SK-N-SH (cell line): Measurements from ENCODE around the gene RITA1. TPM values are rescaled to one million over a fixed set of nuclear protein-coding genes. Genes with fewer than 3 reads are reported as not detected.

Experiments used
- CTCF ChIA-PET: fragments of 300-600, 350-600 bp; formaldehyde crosslinking; extraction: SDS; loops from one replicate; lab custom pipeline; 2021; lab: Yijun Ruan, JAX
- POLR2A ChIA-PET: fragments of 350-600 bp; sonication (Branson Sonifier 250); formaldehyde crosslinking; extraction: SDS; loops from one replicate; lab custom pipeline; 2020; ENCODE audit warnings: antibody characterized with exemption, inconsistent platforms; lab: Yijun Ruan, JAX
- DNase-seq: peaks from one replicate; pipeline ENCODE4 v3.0.0; 2012
- H2AFZ ChIP-seq: fragments of 200-600 bp; sonication (generic); 2 replicates; pipeline ENCODE4 v1.8.1; 2016; ENCODE audit warnings: antibody characterized with exemption, mild to moderate bottlenecking, low read depth
- H3F3A ChIP-seq: fragments of 200-600 bp; sonication (generic); replicated peaks from 2 replicates; pipeline ENCODE3; 2016; ENCODE audit warnings: antibody characterized with exemption, mild to moderate bottlenecking; ENCODE audit not compliant: insufficient read depth
- H3K27ac ChIP-seq, 2 experiments: fragments of 200-500 bp in 1 of 2; fragments of 200-600 bp in 1 of 2; sonication (Bioruptor generic) in 1 of 2; sonication (generic), shearing (Covaris generic) in 1 of 2; 2 replicates each; pipeline versions ENCODE4 v1.5.1 to v1.6.1; 2014 to 2016; ENCODE audit warnings: low read depth in 2 of 2, inconsistent platforms in 1 of 2, low read length in 1 of 2, mild to moderate bottlenecking in 1 of 2, mixed read lengths in 1 of 2
- H3K27me3 ChIP-seq: fragments of 200-600 bp; sonication (generic), shearing (Covaris generic); 2 replicates; pipeline ENCODE4 v1.6.1; 2016; ENCODE audit warnings: mixed run types; ENCODE audit not compliant: insufficient read depth
- H3K36me3 ChIP-seq, 2 experiments: fragments of 200-500 bp in 1 of 2; fragments of 200-600 bp in 1 of 2; sonication (Bioruptor generic) in 1 of 2; sonication (generic) in 1 of 2; replicated peaks in 1 of 2; 2 replicates each; pipeline versions ENCODE3 to v1.5.1; 2014 to 2016; ENCODE audit warnings: low read length in 1 of 2, mild to moderate bottlenecking in 1 of 2; ENCODE audit not compliant: insufficient read depth in 2 of 2, control insufficient read depth in 1 of 2
- H3K4me1 ChIP-seq, 2 experiments: fragments of 200-500 bp in 1 of 2; fragments of 200-600 bp in 1 of 2; sonication (Bioruptor generic) in 1 of 2; sonication (generic), shearing (Covaris generic) in 1 of 2; 2 replicates each; pipeline versions ENCODE4 v1.5.1 to v1.6.1; 2014 to 2016; ENCODE audit warnings: low read depth in 1 of 2, low read length in 1 of 2, mixed run types in 1 of 2; ENCODE audit not compliant: insufficient read depth in 2 of 2, control insufficient read depth in 1 of 2
- H3K4me2 ChIP-seq: fragments of 200-600 bp; sonication (generic), shearing (Covaris generic); 2 replicates; pipeline ENCODE4 v1.6.1; 2017; ENCODE audit warnings: mixed run types
- H3K4me3 ChIP-seq, 2 experiments: fragments of 200-500 bp in 1 of 2; fragments of 200-600 bp in 1 of 2; sonication (Bioruptor generic) in 1 of 2; sonication (generic), shearing (Covaris generic) in 1 of 2; 2 replicates each; pipeline versions ENCODE4 v1.5.1 to v1.8.1; 2014 to 2016; ENCODE audit warnings: low read depth in 2 of 2, inconsistent platforms in 1 of 2, low read length in 1 of 2, mild to moderate bottlenecking in 1 of 2, mixed read lengths in 1 of 2, moderate library complexity in 1 of 2
- H3K79me2 ChIP-seq: fragments of 200-600 bp; sonication (generic); 2 replicates; pipeline ENCODE4 v1.8.1; 2017; ENCODE audit warnings: mild to moderate bottlenecking; ENCODE audit not compliant: insufficient read depth
- H3K9ac ChIP-seq: fragments of 200-600 bp; sonication (generic); 2 replicates; pipeline ENCODE4 v1.6.1; 2017; ENCODE audit warnings: mixed run types
- H3K9me2 ChIP-seq: fragments of 200-600 bp; sonication (generic); 2 replicates; pipeline ENCODE4 v1.6.1; 2017; ENCODE audit warnings: mixed run types
- H3K9me3 ChIP-seq: fragments of 200-600 bp; sonication (generic); 2 replicates; pipeline ENCODE4 v1.6.1; 2017; ENCODE audit warnings: mixed run types, mild to moderate bottlenecking, moderate library complexity
- H4K20me1 ChIP-seq: fragments of 200-600 bp; sonication (generic); 2 replicates; pipeline ENCODE4 v1.6.1; 2017; ENCODE audit warnings: mild to moderate bottlenecking, mixed run types; ENCODE audit not compliant: insufficient read depth
- ELF1 ChIP-seq: IDR thresholded peaks from 2 replicates; pipeline ENCODE4 v1.4.0; 2012
- GABPA ChIP-seq: IDR thresholded peaks from 2 replicates; pipeline ENCODE4 v1.4.0; 2012; ENCODE audit warnings: low read depth, mild to moderate bottlenecking
- GATA2 ChIP-seq: sonication (generic); formaldehyde crosslinking; IDR thresholded peaks from 2 replicates; pipeline ENCODE4 v1.5.0; 2020; ENCODE audit warnings: mild to moderate bottlenecking, missing genetic modification reagents
- IRF3 ChIP-seq: fragments of 150-350 bp; IDR thresholded peaks from 2 replicates; pipeline ENCODE4 v1.6.1; 2016; ENCODE audit warnings: mild to moderate bottlenecking, low read depth, low read length
- NRF1 ChIP-seq: IDR thresholded peaks from 2 replicates; pipeline ENCODE4 v1.6.1; 2012; ENCODE audit warnings: low read depth, mild to moderate bottlenecking, low read length
- POLR2AphosphoS5 ChIP-seq: IDR thresholded peaks from 2 replicates; pipeline ENCODE4 v1.6.1; 2012; ENCODE audit warnings: low read depth, low read length
- RFX5 ChIP-seq: IDR thresholded peaks from 2 replicates; pipeline ENCODE4 v1.6.1; 2012; ENCODE audit warnings: mild to moderate bottlenecking, improper control_type of control experiment, low read length
- RXRA ChIP-seq: IDR thresholded peaks from 2 replicates; pipeline ENCODE4 v1.4.0; 2012; ENCODE audit warnings: low read depth, mild to moderate bottlenecking, borderline replicate concordance
- SIN3A ChIP-seq: IDR thresholded peaks from 2 replicates; pipeline ENCODE4 v1.6.1; 2012; ENCODE audit warnings: low read depth, mild to moderate bottlenecking, low read length, moderate library complexity, borderline replicate concordance
- SMC3 ChIP-seq: IDR thresholded peaks from 2 replicates; pipeline ENCODE4 v1.6.1; 2012; ENCODE audit warnings: low read depth, low read length, improper control_type of control experiment
- TCF12 ChIP-seq: IDR thresholded peaks from 2 replicates; pipeline ENCODE4 v1.4.0; 2012
- TEAD4 ChIP-seq: IDR thresholded peaks from 2 replicates; pipeline ENCODE4 v1.4.0; 2012; ENCODE audit warnings: mild to moderate bottlenecking, borderline replicate concordance; ENCODE audit not compliant: insufficient read depth
- USF2 ChIP-seq: fragments of 150-350 bp; IDR thresholded peaks from 2 replicates; pipeline ENCODE4 v1.6.1; 2017; ENCODE audit warnings: antibody characterized with exemption, low read length, low read depth, borderline replicate concordance
- YY1 ChIP-seq: IDR thresholded peaks from 2 replicates; pipeline ENCODE4 v1.4.0; 2012; ENCODE audit warnings: low read depth, mild to moderate bottlenecking
- ZBTB33 ChIP-seq: IDR thresholded peaks from 2 replicates; pipeline ENCODE4 v1.4.0; 2012; ENCODE audit warnings: low read depth, borderline replicate concordance
- WGBS: methylation state at CpG from one replicate; pipeline ENCODE4 v1.1.6; 2017; ENCODE audit warnings: low lambda C conversion rate; 5-methylcytosine and 5-hydroxymethylcytosine counted together
- polyA plus RNA-seq, 3 experiments: library from polyadenylated mRNA; depleted of rRNA; stranded (reverse); fragments of >200 nt; gene quantifications; 2 replicates each; pipeline ENCODE4 v1.2.3, GENCODE V29; 2012

RITA1 gene
- polyA plus RNA-seq, 1 of the 3 experiments (the other 2 are of a cell fraction), result 21.1 TPM

GRCh38 chr12:113200021-113200797, 14.7 kb downstream of the RITA1 start:
- H3K27me3 ChIP-seq, result no peaks in the 10 kb centered on the region
- CTCF ChIA-PET, result no interaction called here

More at GRCh38 chr12:113200021-113200797, 14.7 kb downstream of the RITA1 start:
- H3K9me3 ChIP-seq, result no peaks in the 10 kb centered on the region
- H3K9ac ChIP-seq, result no peak overlapping the region
- POLR2A ChIA-PET, result no interaction called here
- H3K27ac ChIP-seq, result no peak overlapping the region
- H3K4me3 ChIP-seq, result no peak overlapping the region
- H4K20me1 ChIP-seq, result no peaks in the 10 kb centered on the region
- H2AFZ ChIP-seq, result no peak overlapping the region
- peaks cover 4 to 10% of the 10 kb centered on the region in 2 experiments; a peak in 3 of 4 replicates for H3K4me1 ChIP-seq
- 92% methylated on average over 11 of the region's 12 CpGs for WGBS
- no peaks in the 10 kb centered on the region for H3K9me2 ChIP-seq
- H3K4me2 ChIP-seq, result no peak overlapping the region
- no peaks in the 10 kb centered on the region for H3K36me3 ChIP-seq
- no peak for DNase-seq
- H3F3A ChIP-seq, result peaks cover 6% of the 10 kb centered on the region
- TF ChIP-seq SMC3 (no peak), GABPA (no peak), NRF1 (no peak), GATA2 (CRISPR knock-in tag) (no peak), ELF1 (no peak), RFX5 (no peak), TCF12 (no peak), SIN3A (no peak), YY1 (no peak), TEAD4 (no peak), POLR2AphosphoS5 (no peak), ZBTB33 (no peak), USF2 (no peak), IRF3 (no peak), RXRA (no peak)
- no peaks in the 10 kb centered on the region for H3K79me2 ChIP-seq
